ENCODE results near the gene HLA-DQB2.
"Not testable (repeated sequence)": the region's sequence is repeated elsewhere in the genome, so short reads cannot be mapped to it uniquely, and the experiment has no call there.

The HLA-DQB2 gene

DNA sequence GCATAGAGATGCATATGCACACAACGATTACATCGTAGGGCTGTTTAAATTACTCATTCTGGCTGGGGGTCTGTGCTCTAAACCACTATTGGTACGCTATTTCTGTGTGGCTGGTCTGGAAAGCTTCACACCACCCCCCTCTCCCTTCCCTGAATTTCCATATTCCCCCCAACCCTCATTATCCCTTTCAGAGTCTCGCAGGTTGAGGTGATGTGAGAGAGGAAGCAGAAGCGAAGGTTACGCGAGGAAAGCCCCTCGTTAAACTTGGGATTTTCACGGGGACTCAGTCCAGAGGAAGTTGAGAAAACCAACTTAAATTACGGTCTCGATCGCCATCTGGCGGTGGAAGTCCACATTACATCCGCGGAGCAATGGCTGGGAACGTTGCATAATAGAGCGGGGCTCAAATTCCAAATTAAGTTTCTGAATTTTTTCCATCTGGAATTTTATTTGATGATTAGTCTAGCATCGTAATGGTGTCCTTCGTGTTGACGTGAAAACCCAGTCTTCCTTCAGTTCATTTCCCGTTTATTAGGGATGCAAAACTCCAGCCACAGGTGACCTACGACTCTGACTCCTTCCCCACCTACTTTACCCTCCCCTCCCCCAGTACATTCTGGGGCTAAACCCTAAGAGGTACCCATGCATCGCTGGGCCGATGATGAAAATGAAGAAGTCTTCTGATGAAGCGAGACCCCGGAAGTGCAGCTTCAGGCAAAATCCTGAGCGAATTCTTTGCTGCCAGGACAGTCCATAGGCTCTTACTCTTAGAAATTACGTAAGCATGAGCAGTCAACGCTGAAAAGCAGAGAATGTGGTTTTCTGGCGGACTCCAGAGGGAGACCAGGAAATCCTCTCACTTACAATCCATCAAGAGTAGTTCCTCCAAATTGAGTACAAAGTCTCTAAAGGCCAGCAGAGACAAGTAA, 33.8 kb upstream of the HLA-DQB2 start:
- TF ChIP-seq, protein P1, sequence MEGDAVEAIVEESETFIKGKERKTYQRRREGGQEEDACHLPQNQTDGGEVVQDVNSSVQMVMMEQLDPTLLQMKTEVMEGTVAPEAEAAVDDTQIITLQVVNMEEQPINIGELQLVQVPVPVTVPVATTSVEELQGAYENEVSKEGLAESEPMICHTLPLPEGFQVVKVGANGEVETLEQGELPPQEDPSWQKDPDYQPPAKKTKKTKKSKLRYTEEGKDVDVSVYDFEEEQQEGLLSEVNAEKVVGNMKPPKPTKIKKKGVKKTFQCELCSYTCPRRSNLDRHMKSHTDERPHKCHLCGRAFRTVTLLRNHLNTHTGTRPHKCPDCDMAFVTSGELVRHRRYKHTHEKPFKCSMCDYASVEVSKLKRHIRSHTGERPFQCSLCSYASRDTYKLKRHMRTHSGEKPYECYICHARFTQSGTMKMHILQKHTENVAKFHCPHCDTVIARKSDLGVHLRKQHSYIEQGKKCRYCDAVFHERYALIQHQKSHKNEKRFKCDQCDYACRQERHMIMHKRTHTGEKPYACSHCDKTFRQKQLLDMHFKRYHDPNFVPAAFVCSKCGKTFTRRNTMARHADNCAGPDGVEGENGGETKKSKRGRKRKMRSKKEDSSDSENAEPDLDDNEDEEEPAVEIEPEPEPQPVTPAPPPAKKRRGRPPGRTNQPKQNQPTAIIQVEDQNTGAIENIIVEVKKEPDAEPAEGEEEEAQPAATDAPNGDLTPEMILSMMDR (IDR thresholded peaks at IDR 0.05; ENCODE audit: control insufficient read depth, extremely low read depth, insufficient read depth), result peak; percentile 75
- peak; percentile 19 for DNase-seq (ENCODE audit: low read depth)
- no peak overlapping the region for H3K4me3 ChIP-seq (ENCODE audit: low read depth, low read length)

DNA sequence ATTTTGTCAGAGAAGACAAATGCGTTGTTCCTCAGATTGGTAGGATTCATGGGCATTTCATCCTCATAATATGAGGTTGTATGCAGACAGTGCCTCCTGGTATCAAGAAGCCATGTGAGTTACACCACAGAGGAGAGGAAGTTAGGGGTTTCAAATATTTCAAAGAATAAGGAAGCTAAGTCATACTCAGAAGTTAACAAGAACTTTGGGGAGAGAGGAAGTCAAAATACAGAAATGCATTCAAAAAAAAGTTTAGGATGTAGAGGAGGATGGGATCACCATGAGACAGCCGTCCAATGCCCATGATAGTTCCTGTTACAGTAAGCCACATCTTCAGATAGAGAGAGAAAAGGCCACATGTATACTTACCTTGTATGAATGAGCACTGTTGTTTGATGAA, 31.2 kb upstream of the HLA-DQB2 start:
- DNase-seq (ENCODE audit: low read depth), result no peak
- TF ChIP-seq, protein P1 (IDR thresholded peaks at IDR 0.05; ENCODE audit: control insufficient read depth, extremely low read depth, insufficient read depth), result no peak
- H3K4me3 ChIP-seq (ENCODE audit: low read depth, low read length), result no peak overlapping the region

DNA sequence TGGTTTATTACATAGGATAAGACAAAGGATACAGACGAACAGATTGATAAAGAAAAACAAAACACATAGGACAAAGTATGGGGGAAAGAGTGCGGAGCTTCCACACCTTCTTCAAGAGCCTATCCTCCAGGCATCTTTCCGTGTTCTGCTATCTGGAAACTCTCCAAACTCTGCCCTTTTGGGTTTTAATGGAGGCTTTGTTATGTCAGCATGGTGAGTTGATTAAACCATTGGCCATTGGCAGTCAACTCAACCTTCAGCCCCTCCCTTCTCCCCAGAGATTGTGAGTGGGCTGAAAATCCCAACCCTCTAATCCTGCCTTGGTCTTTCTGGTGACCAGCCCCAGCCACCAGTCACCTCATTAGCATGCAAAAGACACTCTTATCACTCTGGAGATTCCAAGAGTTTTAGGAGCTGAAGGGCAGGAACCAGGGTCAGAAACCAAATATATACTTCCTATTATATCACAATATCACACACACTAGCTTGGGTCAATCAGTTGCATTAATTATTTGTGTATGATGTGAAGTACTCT, 29.6 kb upstream of the HLA-DQB2 start:
- TF ChIP-seq, protein P1 (IDR thresholded peaks at IDR 0.05; ENCODE audit: control insufficient read depth, extremely low read depth, insufficient read depth), result no peak
- no peak for DNase-seq (ENCODE audit: low read depth)
- H3K4me3 ChIP-seq (ENCODE audit: low read depth, low read length), result no peak overlapping the region

DNA sequence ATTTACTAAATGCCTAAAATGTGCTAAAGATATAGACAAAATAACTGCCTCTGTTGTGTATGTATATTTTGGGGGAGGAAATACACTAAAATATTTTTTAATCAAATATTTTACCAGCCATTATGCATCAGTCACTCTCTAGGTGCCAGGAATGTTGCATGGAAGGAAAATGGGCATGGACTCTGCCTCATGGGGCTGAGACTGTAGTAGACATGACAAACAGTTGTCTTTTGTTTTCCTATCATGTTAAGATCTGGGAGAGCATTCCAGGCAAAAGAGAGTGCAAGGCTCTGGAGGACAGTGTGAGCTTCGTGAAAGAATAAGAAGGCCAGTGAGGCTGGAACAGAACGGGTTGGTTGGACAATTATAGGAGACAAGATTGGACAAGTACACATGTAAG, 27.0 kb upstream of the HLA-DQB2 start:
- H3K4me3 ChIP-seq (ENCODE audit: low read depth, low read length), result no peak overlapping the region
- TF ChIP-seq, protein P1 (IDR thresholded peaks at IDR 0.05; ENCODE audit: control insufficient read depth, extremely low read depth, insufficient read depth), result no peak
- no peak for DNase-seq (ENCODE audit: low read depth)

DNA sequence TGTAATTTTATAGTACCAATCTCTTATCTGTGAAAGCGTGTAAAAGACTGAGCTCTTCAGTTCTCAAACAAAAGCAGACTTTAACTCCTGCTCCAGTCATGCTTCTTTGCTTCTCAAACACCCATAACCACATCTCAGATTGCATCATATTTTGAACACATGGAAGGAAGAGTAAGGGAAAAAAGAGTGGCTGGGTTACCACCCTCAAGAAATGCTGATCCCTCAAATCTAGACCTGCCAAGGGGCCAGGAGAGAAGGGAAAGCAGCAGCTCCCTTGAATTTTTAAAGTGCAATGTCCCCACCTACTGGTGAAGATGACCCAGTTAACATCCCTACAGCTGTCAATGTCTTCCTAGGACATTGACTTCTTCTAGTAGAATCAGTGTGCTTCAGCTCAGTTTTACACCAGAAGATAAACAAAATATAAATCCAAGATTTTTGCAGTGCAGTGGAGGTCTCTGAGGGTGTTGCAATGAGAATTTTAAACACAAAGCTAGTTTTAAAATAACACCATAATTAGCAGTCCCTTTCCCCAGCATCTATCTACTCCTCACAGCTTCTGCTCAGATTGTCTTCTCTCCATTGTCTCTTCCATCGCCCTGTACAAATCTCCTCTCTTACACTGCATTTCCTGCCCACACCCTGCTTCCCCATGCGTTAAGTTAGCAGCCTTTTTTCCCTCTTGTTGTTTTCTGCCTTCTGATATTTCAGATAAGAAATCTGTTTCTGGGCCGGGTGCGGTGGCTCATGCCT, 22.6 kb upstream of the HLA-DQB2 start:
- TF ChIP-seq, protein P1 (IDR thresholded peaks at IDR 0.05; ENCODE audit: control insufficient read depth, extremely low read depth, insufficient read depth), result peak; percentile 77
- no peak overlapping the region for H3K4me3 ChIP-seq (ENCODE audit: low read depth, low read length)
- DNase-seq (ENCODE audit: low read depth), result peak; percentile 32

DNA sequence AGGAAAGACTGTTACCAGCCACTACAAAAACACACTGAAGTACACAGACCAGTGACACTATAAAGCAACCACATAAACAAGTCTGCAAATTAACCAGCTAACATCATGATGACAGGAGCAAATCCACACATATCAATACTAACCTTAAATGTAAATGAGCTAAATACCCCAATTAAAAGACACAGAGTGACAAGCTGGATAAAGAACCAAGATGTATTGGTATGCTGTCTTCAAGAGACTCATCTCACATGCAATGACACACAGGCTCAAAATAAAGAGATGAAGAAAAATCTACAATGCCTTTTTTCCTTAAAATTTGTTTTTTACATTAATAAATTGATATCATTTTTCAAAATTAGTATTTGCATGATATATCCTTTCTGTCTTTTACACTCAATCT, 19.6 kb upstream of the HLA-DQB2 start:
- not testable (repeated sequence) for H3K4me3 ChIP-seq (ENCODE audit: low read depth, low read length); DNase-seq (ENCODE audit: low read depth)

DNA sequence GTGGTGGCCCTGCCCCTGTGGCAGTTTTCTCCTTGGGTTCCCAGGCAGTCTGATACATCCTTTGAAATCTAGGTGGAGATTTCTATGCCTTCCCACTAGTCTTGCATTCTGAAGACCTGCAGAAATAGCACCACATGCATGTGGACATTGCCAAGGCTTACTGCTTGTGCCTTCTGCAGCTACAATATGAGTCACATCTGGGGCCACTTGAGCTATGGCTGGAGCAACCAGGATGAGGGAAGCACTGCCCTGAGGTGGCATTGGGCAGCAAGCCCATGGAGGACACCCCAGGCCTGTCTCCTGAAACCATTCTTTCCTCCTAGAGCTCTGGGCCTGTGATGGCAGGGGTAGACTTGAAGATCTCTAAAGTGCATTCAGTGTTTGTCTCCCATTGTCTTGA, 15.7 kb upstream of the HLA-DQB2 start:
- no peak overlapping the region for H3K4me3 ChIP-seq (ENCODE audit: low read depth, low read length)
- TF ChIP-seq, protein P1 (IDR thresholded peaks at IDR 0.05; ENCODE audit: control insufficient read depth, extremely low read depth, insufficient read depth), result no peak
- no peak for DNase-seq (ENCODE audit: low read depth)

Measured in LNCaP clone FGC (cell line).